Endometrial microvascular endothelial cells (primary cell): ENCODE data around the gene SAAL1. TPM values are rescaled to one million over a fixed set of nuclear protein-coding genes. Genes with fewer than 3 reads are reported as not detected.
"Not testable (repeated sequence)": the region's sequence is repeated elsewhere in the genome, so short reads cannot be mapped to it uniquely, and the experiment has no call there.

Experiments used
- in situ Hi-C: cut with HindIII; loops from 2 replicates; pipeline ENCODE4 v1.10.0; 2017; ENCODE audit warnings: low sequenced_read_pairs, low pct_unique_long_range_greater_than_20kb; ENCODE audit errors: inconsistent ontology term
- total RNA-seq: library from RNA; depleted of rRNA; stranded (reverse); fragments of >200 nt; gene quantifications from one replicate; pipeline ENCODE4 v1.2.3, GENCODE V29; 2015; ENCODE audit errors: inconsistent ontology term

Gene SAAL1
- 32.0 TPM for total RNA-seq

- in situ Hi-C loops = no loop called here
Observed at GRCh38 chr11:18105802-18106574, at the start of gene SAAL1. TSS of gene SAAL1 (minus strand) at chr11:18106082. CDS start at chr11:18106041, 41 bp downstream.

- in situ Hi-C loops = no loop called here
Observed at GRCh38 chr11:18151581-18151980, 45.7 kb upstream of the SAAL1 start.

GRCh38 chr11:18145837-18146236, 40.0 kb upstream of the SAAL1 start:
- in situ Hi-C loops = no loop called here

- in situ Hi-C loops = no loop called here
Observed at GRCh38 chr11:18145025-18145424, 39.1 kb upstream of the SAAL1 start.

- in situ Hi-C loops = no loop called here
Observed at GRCh38 chr11:18144243-18144642, 38.4 kb upstream of the SAAL1 start.

- in situ Hi-C loops = no loop called here
Observed at GRCh38 chr11:18140145-18140544, 34.3 kb upstream of the SAAL1 start.

- in situ Hi-C loops = no loop called here
Observed at GRCh38 chr11:18137186-18137800, 31.4 kb upstream of the SAAL1 start.

- in situ Hi-C loops = no loop called here
Observed at GRCh38 chr11:18135308-18135707, 29.4 kb upstream of the SAAL1 start.

- in situ Hi-C loops = no loop called here
Observed at GRCh38 chr11:18132341-18132740, 26.5 kb upstream of the SAAL1 start, which contains the start of gene MRGPRX3. TSS of gene MRGPRX3 (plus strand) at chr11:18132571. CDS start at chr11:18137203, 4,632 bp downstream.

GRCh38 chr11:18131115-18131514, 25.2 kb upstream of the SAAL1 start:
- in situ Hi-C loops = not testable (repeated sequence)

- in situ Hi-C loops = not testable (repeated sequence)
Observed at GRCh38 chr11:18121331-18121828, 15.5 kb upstream of the SAAL1 start.

GRCh38 chr11:18115360-18116127, 9.7 kb upstream of the SAAL1 start:
- in situ Hi-C loops = no loop called here

GRCh38 chr11:18111005-18111404, 5.1 kb upstream of the SAAL1 start:
- in situ Hi-C loops = no loop called here

- in situ Hi-C loops = no loop called here
Observed at GRCh38 chr11:18108254-18108653, 2.4 kb upstream of the SAAL1 start.

- in situ Hi-C loops = no loop called here
Observed at GRCh38 chr11:18106688-18107087, 806 bp upstream of the SAAL1 start.

GRCh38 chr11:18105086-18105801, 638 bp downstream of the SAAL1 start:
- in situ Hi-C loops = no loop called here

- in situ Hi-C loops = no loop called here
Observed at GRCh38 chr11:18100926-18101656, 4.8 kb downstream of the SAAL1 start.

- in situ Hi-C loops = no loop called here
Observed at GRCh38 chr11:18093959-18094358, 11.9 kb downstream of the SAAL1 start.
